MM.1S (cell line): ENCODE measurements around the gene PPP1R12C.

ENCODE experiments used
- DNase-seq: peaks from one replicate; pipeline ENCODE4 v3.0.0-alpha.2; 2015
- H2AFZ ChIP-seq: fragments of 300-600 bp; sonication (generic); 2 replicates; pipeline ENCODE4 v1.6.0; 2016; ENCODE audit warnings: antibody characterized with exemption, low read length
- H3F3A ChIP-seq: fragments of 300-600 bp; sonication (generic); 2 replicates; pipeline ENCODE4 v1.6.1; 2016; ENCODE audit warnings: mild to moderate bottlenecking, antibody characterized with exemption, low read length, moderate library complexity, mixed read lengths; ENCODE audit not compliant: insufficient read depth
- H3K27ac ChIP-seq: fragments of 300-600 bp; sonication (generic); 2 replicates; pipeline ENCODE4 v1.5.1; 2016; ENCODE audit warnings: mild to moderate bottlenecking, low read length
- H3K27me3 ChIP-seq: fragments of 300-600 bp; sonication (generic); replicated peaks from 2 replicates; pipeline ENCODE4 v1.6.0; 2016; ENCODE audit warnings: low read length; ENCODE audit not compliant: insufficient read depth
- H3K36me3 ChIP-seq: fragments of 300-600 bp; sonication (generic); replicated peaks from 2 replicates; pipeline ENCODE4 v1.6.1; 2016; ENCODE audit warnings: mild to moderate bottlenecking, low read length, mixed read lengths; ENCODE audit not compliant: insufficient read depth
- H3K4me1 ChIP-seq: fragments of 300-600 bp; sonication (generic); 2 replicates; pipeline ENCODE4 v1.6.1; 2016; ENCODE audit warnings: low read length, mixed read lengths
- H3K4me2 ChIP-seq: fragments of 300-600 bp; sonication (generic); 2 replicates; pipeline ENCODE4 v1.6.0; 2016; ENCODE audit warnings: low read depth, low read length
- H3K4me3 ChIP-seq: fragments of 300-600 bp; sonication (generic); 2 replicates; pipeline ENCODE4 v1.5.1; 2016; ENCODE audit warnings: low read length, mixed read lengths
- H3K79me2 ChIP-seq: fragments of 300-600 bp; sonication (generic); 2 replicates; pipeline ENCODE4 v1.6.1; 2016; ENCODE audit warnings: mixed run types, low read length, mixed read lengths
- H3K9ac ChIP-seq: fragments of 300-600 bp; sonication (generic); 2 replicates; pipeline ENCODE4 v1.6.1; 2016; ENCODE audit warnings: low read length, mixed read lengths
- H3K9me2 ChIP-seq: fragments of 300-600 bp; sonication (generic); replicated peaks from 2 replicates; pipeline ENCODE4 v1.6.1; 2016; ENCODE audit warnings: mild to moderate bottlenecking, low read length, mixed read lengths; ENCODE audit not compliant: insufficient read depth
- H3K9me3 ChIP-seq: fragments of 300-600 bp; sonication (generic); replicated peaks from 2 replicates; pipeline ENCODE4 v1.6.1; 2016; ENCODE audit warnings: mild to moderate bottlenecking, low read length, mixed read lengths; ENCODE audit not compliant: insufficient read depth
- H4K20me1 ChIP-seq: fragments of 300-600 bp; sonication (generic); 2 replicates; pipeline ENCODE4 v1.6.1; 2016; ENCODE audit warnings: mild to moderate bottlenecking, low read length, moderate library complexity, mixed read lengths; ENCODE audit not compliant: insufficient read depth
- EZH2 ChIP-seq: fragments of 300-600 bp; sonication (generic); optimal IDR thresholded peaks from 2 replicates; pipeline ENCODE3; 2017; ENCODE audit warnings: low read depth, mild to moderate bottlenecking, antibody characterized with exemption, low read length, mixed read lengths
- EZH2phosphoT487 ChIP-seq: fragments of 300-600 bp; sonication (generic); IDR thresholded peaks from 2 replicates; pipeline ENCODE4 v1.6.1; 2018; ENCODE audit warnings: antibody characterized with exemption, low read length
- TF ChIP-seq, protein P1 (sequence below): fragments of 300-600 bp; sonication (generic); IDR thresholded peaks from 2 replicates; pipeline ENCODE4 v1.5.1; 2016; ENCODE audit warnings: antibody characterized with exemption, low read length, mixed read lengths

The PPP1R12C gene

DNA sequence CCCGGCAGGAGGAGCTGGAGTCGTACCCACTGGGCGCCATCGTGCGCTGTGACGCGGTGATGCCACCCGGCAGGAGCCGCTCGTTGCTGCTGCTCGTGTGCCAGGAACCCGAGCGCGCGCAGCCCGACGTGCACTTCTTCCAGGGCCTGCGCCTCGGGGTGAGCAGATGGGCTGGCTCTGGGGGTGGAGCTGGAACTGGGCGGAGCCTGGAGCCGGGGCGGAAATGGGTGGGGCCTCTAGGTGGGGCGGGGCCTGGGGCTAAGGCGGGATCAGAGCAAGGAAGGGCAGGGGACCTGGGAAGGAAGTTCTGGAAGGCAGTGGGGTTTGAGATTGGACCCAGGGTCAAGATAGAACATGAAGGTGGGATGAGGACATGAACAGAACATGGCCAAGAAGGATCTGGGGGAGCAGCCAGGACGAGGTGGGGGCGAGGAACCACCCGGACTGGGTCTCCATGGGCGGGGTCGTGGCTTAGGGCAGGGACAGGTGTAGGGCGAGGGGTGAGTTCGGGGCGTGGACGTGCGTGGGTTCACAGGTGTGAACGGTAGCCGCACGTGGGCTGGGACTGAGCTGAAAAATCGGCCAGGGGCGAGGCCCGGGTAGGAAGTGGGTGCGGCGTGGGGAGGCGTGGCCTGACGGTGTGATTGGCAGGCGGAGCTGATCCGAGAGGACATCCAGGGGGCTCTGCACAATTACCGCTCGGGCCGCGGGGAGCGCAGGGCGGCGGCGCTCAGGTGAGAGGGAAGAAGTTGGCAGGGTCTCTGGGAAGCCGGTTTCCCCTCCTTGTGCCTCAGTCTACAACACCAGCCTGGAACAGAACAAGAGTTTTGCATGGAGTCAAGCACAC, 37.1 kb downstream of the PPP1R12C start:
- H2AFZ ChIP-seq: no peak overlapping the region
- H3K9ac ChIP-seq: no peak overlapping the region
- H3K4me3 ChIP-seq: no peak overlapping the region
- H3F3A ChIP-seq: no peaks in the 10 kb centered on the region
- peaks cover 37% of the 10 kb centered on the region for H3K27me3 ChIP-seq
- no peaks in the 10 kb centered on the region for H3K9me3 ChIP-seq
- DNase-seq: no peak
- no peaks in the 10 kb centered on the region for H4K20me1 ChIP-seq
- no peak for TF ChIP-seq EZH2
- TF ChIP-seq, protein P1, sequence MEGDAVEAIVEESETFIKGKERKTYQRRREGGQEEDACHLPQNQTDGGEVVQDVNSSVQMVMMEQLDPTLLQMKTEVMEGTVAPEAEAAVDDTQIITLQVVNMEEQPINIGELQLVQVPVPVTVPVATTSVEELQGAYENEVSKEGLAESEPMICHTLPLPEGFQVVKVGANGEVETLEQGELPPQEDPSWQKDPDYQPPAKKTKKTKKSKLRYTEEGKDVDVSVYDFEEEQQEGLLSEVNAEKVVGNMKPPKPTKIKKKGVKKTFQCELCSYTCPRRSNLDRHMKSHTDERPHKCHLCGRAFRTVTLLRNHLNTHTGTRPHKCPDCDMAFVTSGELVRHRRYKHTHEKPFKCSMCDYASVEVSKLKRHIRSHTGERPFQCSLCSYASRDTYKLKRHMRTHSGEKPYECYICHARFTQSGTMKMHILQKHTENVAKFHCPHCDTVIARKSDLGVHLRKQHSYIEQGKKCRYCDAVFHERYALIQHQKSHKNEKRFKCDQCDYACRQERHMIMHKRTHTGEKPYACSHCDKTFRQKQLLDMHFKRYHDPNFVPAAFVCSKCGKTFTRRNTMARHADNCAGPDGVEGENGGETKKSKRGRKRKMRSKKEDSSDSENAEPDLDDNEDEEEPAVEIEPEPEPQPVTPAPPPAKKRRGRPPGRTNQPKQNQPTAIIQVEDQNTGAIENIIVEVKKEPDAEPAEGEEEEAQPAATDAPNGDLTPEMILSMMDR: no peak
- no peak for TF ChIP-seq EZH2phosphoT487
- H3K4me2 ChIP-seq: peak overlapping the region; percentile 68
- no peak overlapping the region for H3K27ac ChIP-seq
- no peaks in the 10 kb centered on the region for H3K9me2 ChIP-seq
- no peaks in the 10 kb centered on the region for H3K79me2 ChIP-seq
- H3K36me3 ChIP-seq: no peaks in the 10 kb centered on the region
- H3K4me1 ChIP-seq: peaks cover 15% of the 10 kb centered on the region

DNA sequence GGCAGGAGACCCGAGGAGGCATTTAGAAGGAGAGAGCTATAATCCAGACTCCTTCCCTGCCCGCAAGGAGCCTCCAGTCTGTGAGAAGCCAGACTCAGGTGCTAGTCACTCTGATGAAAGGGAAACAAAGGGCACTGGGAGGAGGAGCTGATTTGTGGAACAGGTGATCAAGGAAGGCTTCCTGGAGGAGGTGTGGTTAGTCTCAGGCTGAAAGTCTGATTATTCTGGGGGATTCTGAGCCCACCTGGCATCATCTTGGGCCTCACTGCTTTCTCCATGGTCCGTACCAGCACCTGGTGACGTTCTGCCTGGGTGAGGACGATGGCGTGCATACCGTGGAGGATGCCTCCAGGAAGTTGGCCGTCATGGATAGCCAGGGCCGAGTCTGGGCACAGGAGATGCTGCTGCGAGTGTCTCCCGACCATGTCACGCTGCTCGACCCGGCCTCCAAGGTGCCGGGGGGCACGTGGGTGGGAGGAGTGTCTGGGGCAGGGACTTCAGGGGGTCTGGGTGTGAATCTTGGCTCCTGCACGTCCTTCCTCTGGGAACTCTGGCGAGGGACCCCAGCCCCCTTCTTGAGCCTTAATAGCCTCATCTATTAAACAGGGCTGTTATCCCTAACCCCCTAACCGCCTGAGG, 37.9 kb downstream of the PPP1R12C start:
- Histone ChIP-seq H3K9me3 (no peaks in the 10 kb centered on the region), H4K20me1 (no peaks in the 10 kb centered on the region), H3K36me3 (no peaks in the 10 kb centered on the region), H3K4me3 (no peak overlapping the region), H3K79me2 (no peaks in the 10 kb centered on the region), H2AFZ (no peak overlapping the region), H3K9ac (no peak overlapping the region), H3K4me1 (peaks cover 15% of the 10 kb centered on the region), H3K9me2 (no peaks in the 10 kb centered on the region), H3K27ac (no peak overlapping the region), H3K27me3 (peaks cover 32% of the 10 kb centered on the region), H3K4me2 (no peak overlapping the region), H3F3A (no peaks in the 10 kb centered on the region)
- no peak for TF ChIP-seq EZH2phosphoT487
- TF ChIP-seq EZH2: no peak
- TF ChIP-seq, protein P1: no peak
- no peak for DNase-seq

DNA sequence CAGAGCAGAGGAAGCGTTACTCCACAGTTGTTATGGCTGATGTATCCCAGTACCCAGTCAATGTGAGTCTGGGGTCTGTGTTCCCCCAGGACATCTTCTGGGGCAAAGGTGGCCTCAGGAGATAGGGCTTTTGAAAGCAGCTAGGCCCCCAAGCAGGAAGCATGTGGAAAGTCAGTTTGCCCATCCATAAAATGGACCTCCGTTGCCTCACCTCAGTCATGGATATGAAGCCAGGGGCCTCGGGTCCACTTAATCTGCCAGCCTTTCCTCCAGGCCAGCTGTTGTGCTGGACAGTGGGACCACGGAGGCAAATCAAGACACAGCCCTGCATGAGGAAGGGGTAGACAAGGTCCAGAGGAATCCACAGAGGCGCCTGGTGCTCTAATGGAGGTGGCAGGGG, 38.4 kb downstream of the PPP1R12C start:
- H4K20me1 ChIP-seq: no peaks in the 10 kb centered on the region
- H3K9me3 ChIP-seq: no peaks in the 10 kb centered on the region
- peaks cover 27% of the 10 kb centered on the region for H3K27me3 ChIP-seq
- H3K4me1 ChIP-seq: peaks cover 15% of the 10 kb centered on the region
- H3K4me3 ChIP-seq: no peak overlapping the region
- no peaks in the 10 kb centered on the region for H3K36me3 ChIP-seq
- no peak overlapping the region for H3K4me2 ChIP-seq
- H3K9ac ChIP-seq: no peak overlapping the region
- TF ChIP-seq, protein P1: no peak
- no peak for TF ChIP-seq EZH2phosphoT487
- TF ChIP-seq EZH2: no peak
- H3K27ac ChIP-seq: no peak overlapping the region
- no peaks in the 10 kb centered on the region for H3K9me2 ChIP-seq
- H2AFZ ChIP-seq: no peak overlapping the region
- H3F3A ChIP-seq: no peaks in the 10 kb centered on the region
- no peaks in the 10 kb centered on the region for H3K79me2 ChIP-seq
- DNase-seq: no peak
